ENCODE results near the gene PGGHG. TPM values are rescaled to one million over a fixed set of nuclear protein-coding genes. Genes with fewer than 3 reads are reported as not detected.

PGGHG gene
- total and polyA plus RNA-seq, 12 donors, result 3.3 to 45.3 (median 7.4) TPM

- 68 to 78% methylated on average over 14 to 15 of the region's 15 CpGs for WGBS, 2 donors
- no peak overlapping the region for H3K27ac ChIP-seq
- ATAC-seq (peak in 1 of 8 donors; percentile 13), DNase-seq (no peak)
- intact Hi-C loops (cut with DNase I), result no loop called here
- no peak for TF ChIP-seq CTCF (IDR thresholded peaks at IDR 0.05)
- H3K9me3 ChIP-seq, result no peaks in the 10 kb centered on the region
- H3K36me3 ChIP-seq, result peaks cover 0 to 16% (median 0%) of the 10 kb centered on the region in 9 donors
- H3K4me3 ChIP-seq, result no peak overlapping the region
- H3K4me1 ChIP-seq, result peaks cover 0 to 28% (median 10%) of the 10 kb centered on the region in 9 donors
- H3K27me3 ChIP-seq, result peaks cover 0 to 54% (median 30%) of the 10 kb centered on the region in 7 donors
Measured at GRCh38 chr11:298406-299065, 9.6 kb downstream of the PGGHG start.

GRCh38 chr11:299081-299891, 10.4 kb downstream of the PGGHG start, which contains the start of gene IFITM5:
Gene IFITM5 (minus strand): TSS chr11:299526. CDS start chr11:299490, 36 bp downstream.
- no peak within 1 kb of the TSS for H3K4me3 ChIP-seq
- no peaks in the 10 kb centered on the region for H3K9me3 ChIP-seq
- no peak within 1 kb of the TSS for H3K27ac ChIP-seq
- no peak for TF ChIP-seq CTCF (IDR thresholded peaks at IDR 0.05)
- whole genome bisulfite sequencing, 2 donors, result 64 to 71% methylated on average over 39 to 40 of the region's 40 CpGs
- peaks cover 0 to 50% (median 30%) of the 10 kb centered on the region in 7 donors for H3K27me3 ChIP-seq
- ATAC-seq (no peak), DNase-seq (peak in 1 of 2 donors; percentile 6)
- H3K36me3 ChIP-seq, result peaks cover 0 to 9% (median 0%) of the 10 kb centered on the region in 9 donors
- H3K4me1 ChIP-seq, result peaks cover 0 to 29% (median 10%) of the 10 kb centered on the region in 9 donors
- intact Hi-C loops (cut with DNase I), result no loop called here

GRCh38 chr11:299951-300735, 11.2 kb downstream of the PGGHG start:
- no peaks in the 10 kb centered on the region for H3K9me3 ChIP-seq
- peaks cover 0 to 38% (median 16%) of the 10 kb centered on the region in 9 donors for H3K4me1 ChIP-seq
- WGBS, 2 donors, result 26 to 32% methylated on average over 20 of the region's 20 CpGs
- intact Hi-C loops (cut with DNase I), result loop anchor here in 4 of 10 donors (5.0 to 10.0 kb wide), 3 partner anchors 55 to 152 kb away; partner anchors contain the start of gene PTDSS2 (in 1 of the 4)
- no peak overlapping the region for H3K4me3 ChIP-seq
- DNase-seq (peak in 1 of 2 donors; percentile 23), ATAC-seq (peak in 1 of 8 donors; percentile 14)
- H3K27ac ChIP-seq, result no peak overlapping the region
- H3K27me3 ChIP-seq, result peaks cover 0 to 49% (median 30%) of the 10 kb centered on the region in 7 donors
- peaks cover 0 to 1% (median 0%) of the 10 kb centered on the region in 9 donors for H3K36me3 ChIP-seq
- TF ChIP-seq CTCF (IDR thresholded peaks at IDR 0.05), result peak in 2 of 9 donors; percentile 13
